HEK293T (cell line): Measurements from ENCODE around the gene TNRC18.

Experiments
- CTCF ChIA-PET: fragments of 350-600 bp; formaldehyde crosslinking; extraction: SDS; loops from one replicate; lab custom pipeline; 2021; ENCODE audit warnings: antibody characterized with exemption, inconsistent platforms; lab: Yijun Ruan, JAX
- POLR2A ChIA-PET: fragments of 350-600 bp; formaldehyde crosslinking; extraction: SDS; loops from one replicate; lab custom pipeline; 2020; ENCODE audit warnings: antibody characterized with exemption, inconsistent platforms; lab: Yijun Ruan, JAX
- DNase-seq: peaks from one replicate; pipeline ENCODE4 v3.0.0; 2012; ENCODE audit warnings: mixed read lengths; ENCODE audit errors: extremely low spot score
- ARNT ChIP-seq: fragments of 450-650 bp; IDR thresholded peaks from 2 replicates; pipeline ENCODE4 v1.6.1; 2017; ENCODE audit warnings: mild to moderate bottlenecking
- BHLHE40 ChIP-seq: fragments of 450-650 bp; IDR thresholded peaks from 2 replicates; pipeline ENCODE4 v1.6.1; 2016; ENCODE audit warnings: mild to moderate bottlenecking, moderate library complexity, borderline replicate concordance
- CTBP1 ChIP-seq: fragments of 450-650 bp; IDR thresholded peaks from 2 replicates; pipeline ENCODE4 v1.6.1; 2016; ENCODE audit warnings: borderline replicate concordance
- ELF4 ChIP-seq: fragments of 450-650 bp; IDR thresholded peaks from 2 replicates; pipeline ENCODE4 v1.6.1; 2017; ENCODE audit warnings: antibody characterized with exemption
- FOXA1 ChIP-seq: fragments of 450-650 bp; IDR thresholded peaks from 2 replicates; pipeline ENCODE4 v1.6.1; 2016; ENCODE audit warnings: mild to moderate bottlenecking
- FOXK2 ChIP-seq: fragments of 450-650 bp; IDR thresholded peaks from 2 replicates; pipeline ENCODE4 v1.6.1; 2016; ENCODE audit warnings: mild to moderate bottlenecking
- FOXM1 ChIP-seq: fragments of 450-650 bp; IDR thresholded peaks from 2 replicates; pipeline ENCODE4 v1.6.1; 2017; ENCODE audit warnings: mild to moderate bottlenecking, borderline replicate concordance
- HDGF ChIP-seq: fragments of 450-650 bp; IDR thresholded peaks from 2 replicates; pipeline ENCODE4 v1.6.1; 2017; ENCODE audit warnings: antibody characterized with exemption, borderline replicate concordance
- L3MBTL2 ChIP-seq: fragments of 450-650 bp; conservative IDR thresholded peaks from 2 replicates; pipeline ENCODE4 v1.6.1; 2016; ENCODE audit warnings: mild to moderate bottlenecking
- LEF1 ChIP-seq: fragments of 450-650 bp; IDR thresholded peaks from 2 replicates; pipeline ENCODE4 v1.6.1; 2017; ENCODE audit warnings: mild to moderate bottlenecking, borderline replicate concordance
- NFRKB ChIP-seq: fragments of 450-650 bp; IDR thresholded peaks from 2 replicates; pipeline ENCODE4 v1.6.1; 2016; ENCODE audit warnings: mild to moderate bottlenecking, moderate library complexity
- PKNOX1 ChIP-seq: fragments of 450-650 bp; IDR thresholded peaks from 2 replicates; pipeline ENCODE4 v1.6.1; 2016
- SP1 ChIP-seq: fragments of 450-650 bp; IDR thresholded peaks from 2 replicates; pipeline ENCODE4 v1.6.1; 2017
- SUZ12 ChIP-seq: fragments of 450-650 bp; IDR thresholded peaks from 2 replicates; pipeline ENCODE4 v1.6.1; 2016; ENCODE audit warnings: mild to moderate bottlenecking
- TARDBP ChIP-seq: fragments of 450-650 bp; IDR thresholded peaks from 2 replicates; pipeline ENCODE4 v1.6.1; 2016
- ZNF384 ChIP-seq: fragments of 450-650 bp; IDR thresholded peaks from 2 replicates; pipeline ENCODE4 v1.6.1; 2016

The TNRC18 gene

GRCh38 chr7:5396999-5397663, 26.5 kb downstream of the TNRC18 start:
- CTCF ChIA-PET = no interaction called here
- TF ChIP-seq PKNOX1 = no peak
- no peak for TF ChIP-seq NFRKB
- no peak for TF ChIP-seq FOXA1
- no peak for TF ChIP-seq SUZ12
- TF ChIP-seq CTBP1 = no peak
- no peak for TF ChIP-seq LEF1
- TF ChIP-seq BHLHE40 = no peak
- no peak for TF ChIP-seq SP1
- no peak for TF ChIP-seq TARDBP
- TF ChIP-seq ELF4 = no peak
- TF ChIP-seq FOXM1 = no peak
- no peak for TF ChIP-seq L3MBTL2
- no peak for TF ChIP-seq ARNT
- TF ChIP-seq ZNF384 = no peak
- no peak for TF ChIP-seq FOXK2
- no peak for TF ChIP-seq HDGF
- POLR2A ChIA-PET = interaction anchor here (0.8 kb wide), 1 partner anchor 32 kb away, joined by 3 read pairs; no protein-coding TSS in a partner anchor
- DNase-seq = no peak

- no peak for TF ChIP-seq FOXA1
- TF ChIP-seq BHLHE40 = no peak
- TF ChIP-seq HDGF = no peak
- no peak for TF ChIP-seq PKNOX1
- TF ChIP-seq LEF1 = no peak
- no peak for TF ChIP-seq ELF4
- TF ChIP-seq L3MBTL2 = no peak
- TF ChIP-seq ZNF384 = no peak
- no peak for TF ChIP-seq ARNT
- TF ChIP-seq FOXM1 = no peak
- TF ChIP-seq CTBP1 = no peak
- no peak for TF ChIP-seq SP1
- TF ChIP-seq SUZ12 = no peak
- TF ChIP-seq NFRKB = no peak
- no peak for TF ChIP-seq FOXK2
- TF ChIP-seq TARDBP = no peak
- ChIA-PET POLR2A (interaction anchor here (0.8 kb wide), 1 partner anchor 33 kb away, joined by 3 read pairs; no protein-coding TSS in a partner anchor), CTCF (no interaction called here)
- DNase-seq = no peak
These were observed 27.1 kb downstream of the TNRC18 start for GRCh38 chr7:5396542-5396941.

DNA sequence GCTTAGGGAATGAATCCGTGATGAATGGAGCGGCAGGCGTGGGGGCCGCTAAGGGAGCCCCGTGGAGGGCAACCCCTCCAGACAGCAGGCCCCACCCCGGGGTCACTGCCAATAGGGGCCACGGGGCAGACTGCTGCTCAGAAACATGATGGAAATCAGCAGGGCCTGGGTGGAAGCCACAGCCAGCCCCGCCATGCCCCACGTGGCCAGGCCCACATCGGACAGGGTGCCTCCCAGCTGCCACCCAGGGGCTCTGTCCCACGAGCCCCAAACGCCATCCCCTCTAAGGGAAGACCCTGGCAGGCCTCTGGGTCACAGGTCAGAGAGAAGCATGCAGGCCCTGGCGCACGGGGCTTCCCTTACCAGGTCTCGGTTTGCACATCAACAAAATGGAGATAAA, 28.4 kb downstream of the TNRC18 start:
- CTCF ChIA-PET = interaction anchor here (0.7 kb wide), 1 partner anchor 158 kb away, joined by 6 read pairs; no protein-coding TSS in a partner anchor
- TF ChIP-seq PKNOX1 (no peak), NFRKB (no peak), ZNF384 (no peak), ELF4 (no peak), FOXK2 (no peak), SP1 (no peak), FOXA1 (no peak), L3MBTL2 (no peak), LEF1 (no peak), FOXM1 (no peak), BHLHE40 (no peak), SUZ12 (no peak), ARNT (no peak)
- POLR2A ChIA-PET = no interaction called here
- DNase-seq = no peak

DNA sequence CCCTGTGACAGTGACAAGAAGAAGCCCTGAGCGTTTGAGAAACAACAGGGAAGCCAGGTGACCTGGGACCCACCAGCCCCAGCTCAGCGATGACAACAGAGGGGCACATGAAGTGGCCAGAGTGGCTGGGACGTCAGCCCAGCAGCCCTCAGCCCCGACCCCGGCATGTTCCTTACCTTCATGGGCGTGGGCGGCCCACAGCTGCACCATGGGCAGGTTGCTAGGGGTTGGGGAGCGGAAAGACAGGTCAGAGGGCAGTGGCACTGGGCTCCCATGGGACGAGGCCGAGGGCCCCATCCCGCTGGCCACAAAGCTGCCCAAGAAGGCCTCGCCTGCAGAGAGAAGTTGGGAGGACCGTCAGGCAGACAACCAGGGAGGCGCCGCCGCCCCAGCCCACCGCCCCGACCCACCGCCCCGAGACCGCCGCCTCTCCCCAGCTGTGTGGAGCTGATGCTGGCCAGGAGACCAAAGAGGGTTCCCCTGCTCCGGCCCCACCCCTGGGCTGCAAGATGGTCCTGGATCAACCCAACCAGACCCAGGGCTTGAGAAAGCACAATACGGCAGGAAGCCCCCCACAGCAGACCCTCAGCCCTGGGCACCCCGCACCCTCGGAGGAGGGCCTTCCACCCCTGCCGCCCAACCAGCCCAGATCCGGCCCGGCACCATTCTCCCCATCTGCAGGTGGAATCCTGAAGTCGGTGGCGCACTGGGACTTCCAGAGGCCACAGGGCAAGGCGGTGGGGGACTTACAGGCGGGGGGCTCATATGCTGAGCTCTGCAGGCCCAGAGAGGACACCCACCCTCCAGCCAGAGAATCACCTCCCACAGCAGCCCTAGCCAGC, 29.1 kb downstream of the TNRC18 start:
- POLR2A ChIA-PET = no interaction called here

More for the DNA sequence above, 29.1 kb downstream of the TNRC18 start:
- TF ChIP-seq HDGF (no peak), FOXK2 (no peak), BHLHE40 (no peak), FOXA1 (no peak), FOXM1 (no peak), CTBP1 (no peak), ELF4 (no peak), NFRKB (no peak), L3MBTL2 (no peak), LEF1 (no peak), ZNF384 (no peak), SP1 (no peak), PKNOX1 (no peak), SUZ12 (no peak), ARNT (no peak)
- no peak for DNase-seq
- CTCF ChIA-PET = no interaction called here
